Esophagus muscularis mucosa (tissue), 4 donors: ENCODE results near the gene PPP4R1. TPM values are rescaled to one million over a fixed set of nuclear protein-coding genes. Genes with fewer than 3 reads are reported as not detected.

Experiments
- DNase-seq: peaks from one replicate; pipeline ENCODE4 v3.0.0-alpha.2; 2017; ENCODE audit errors: extremely low spot score
- H3K27ac ChIP-seq, 4 donors: fragments of 200-600 bp; sonication (generic); replicated peaks in 1 of 4; 1 replicate in 3 of 4; 2 replicates in 1 of 4; pipeline ENCODE4 v1.5.1; 2016 to 2019; ENCODE audit warnings: mild to moderate bottlenecking in 1 of 4
- H3K27me3 ChIP-seq, 4 donors: fragments of 200-600 bp; sonication (generic); one replicate each; pipeline versions ENCODE4 v1.5.1 to v1.6.0; 2016 to 2019
- H3K36me3 ChIP-seq, 4 donors: fragments of 200-600 bp; sonication (generic); one replicate each; pipeline ENCODE4 v1.5.1; 2016 to 2019
- H3K4me1 ChIP-seq, 4 donors: fragments of 200-600 bp; sonication (generic); one replicate each; pipeline ENCODE4 v1.5.1; 2016 to 2019
- H3K4me3 ChIP-seq, 4 donors: fragments of 200-600 bp; sonication (generic); 1 replicate in 2 of 4; 2 replicates in 2 of 4; pipeline ENCODE4 v1.5.1; 2016 to 2019; ENCODE audit warnings: mild to moderate bottlenecking in 4 of 4, moderate library complexity in 1 of 4
- H3K9me3 ChIP-seq, 4 donors: fragments of 200-600 bp; sonication (generic); 1 replicate in 3 of 4; 2 replicates in 1 of 4; pipeline ENCODE4 v1.5.1; 2016 to 2019
- CTCF ChIP-seq, 3 experiments: fragments of 200-600 bp in 2 of 3; fragments of 450-650 bp in 1 of 3; sonication (generic) in 2 of 3; IDR thresholded peaks; one replicate each; pipeline ENCODE4 v1.5.1; 2017 to 2019; ENCODE audit warnings: antibody characterized with exemption in 3 of 3, mild to moderate bottlenecking in 2 of 3, moderate library complexity in 1 of 3
- EP300 ChIP-seq: sonication (generic); formaldehyde crosslinking; IDR thresholded peaks from one replicate; pipeline ENCODE4 v1.6.1; 2017; ENCODE audit warnings: antibody characterized with exemption
- POLR2A ChIP-seq: fragments of 450-650 bp; IDR thresholded peaks from one replicate; pipeline ENCODE4 v1.6.1; 2017; ENCODE audit warnings: antibody characterized with exemption, moderate library complexity, mild to moderate bottlenecking, low read depth
- POLR2AphosphoS5 ChIP-seq, 2 donors: sonication (generic); formaldehyde crosslinking; IDR thresholded peaks; one replicate each; pipeline ENCODE4 v1.6.1; 2017; ENCODE audit warnings: antibody characterized with exemption in 2 of 2
- WGBS: methylation state at CpG from one replicate; pipeline ENCODE4 v1.1.5; 2018; 5-methylcytosine and 5-hydroxymethylcytosine counted together
- intact Hi-C: fragments of 100-400 bp; cut with DNase I; formaldehyde crosslinking; loops from one replicate; pipeline ENCODE4 v1.15.1; 2023
- total RNA-seq, 4 donors: library from RNA; depleted of rRNA; stranded (reverse); fragments of >200 nt; gene quantifications; one replicate each; pipeline versions ENCODE4 v1.1.0 to v1.2.1, GENCODE V29; 2016

Gene PPP4R1
- total RNA-seq, 4 donors from 2014 or later: 74.6 to 129 (median 97.1) TPM

- H3K27ac ChIP-seq: no peak overlapping the region
- 97% methylated on average over 7 of the region's 7 CpGs for WGBS
- peaks cover 0 to 22% (median 16%) of the 10 kb centered on the region in 4 donors for H3K4me1 ChIP-seq
- no peak overlapping the region for H3K4me3 ChIP-seq
- H3K36me3 ChIP-seq: peaks cover 27 to 83% (median 74%) of the 10 kb centered on the region in 4 donors
- H3K27me3 ChIP-seq: no peaks in the 10 kb centered on the region
- H3K9me3 ChIP-seq: no peaks in the 10 kb centered on the region
- peak; percentile 31 for DNase-seq
- TF ChIP-seq POLR2A (no peak), EP300 (no peak), POLR2AphosphoS5 (IDR thresholded peaks at IDR 0.05) (no peak), CTCF (IDR thresholded peaks at IDR 0.05) (no peak)
- intact Hi-C loops: no loop called here
Measured at GRCh38 chr18:9531791-9532410, 82.5 kb downstream of the PPP4R1 start.

GRCh38 chr18:9530226-9531009, 83.9 kb downstream of the PPP4R1 start:
- H3K4me1 ChIP-seq: peaks cover 0 to 10% (median 7%) of the 10 kb centered on the region in 4 donors
- DNase-seq: no peak
- TF ChIP-seq CTCF (IDR thresholded peaks at IDR 0.05) (no peak), POLR2A (no peak), POLR2AphosphoS5 (IDR thresholded peaks at IDR 0.05) (no peak), EP300 (no peak)
- no peak overlapping the region for H3K4me3 ChIP-seq
- WGBS: 97% methylated on average over 6 of the region's 6 CpGs
- intact Hi-C loops: no loop called here
- H3K36me3 ChIP-seq: peaks cover 24 to 77% (median 62%) of the 10 kb centered on the region in 4 donors
- H3K27ac ChIP-seq: no peak overlapping the region
- no peaks in the 10 kb centered on the region for H3K9me3 ChIP-seq
- no peaks in the 10 kb centered on the region for H3K27me3 ChIP-seq

- intact Hi-C loops: no loop called here
- DNase-seq: no peak
- Histone ChIP-seq H3K27me3 (no peaks in the 10 kb centered on the region), H3K9me3 (no peaks in the 10 kb centered on the region), H3K27ac (no peak overlapping the region), H3K4me3 (no peak overlapping the region), H3K36me3 (peaks cover 15 to 74% (median 42%) of the 10 kb centered on the region in 4 donors), H3K4me1 (peaks cover 0 to 11% (median 0%) of the 10 kb centered on the region in 4 donors)
- TF ChIP-seq CTCF (IDR thresholded peaks at IDR 0.05): no peak
- TF ChIP-seq POLR2A: no peak
- TF ChIP-seq POLR2AphosphoS5 (IDR thresholded peaks at IDR 0.05): no peak
- no peak for TF ChIP-seq EP300
Measured at GRCh38 chr18:9526458-9526857, 87.9 kb downstream of the PPP4R1 start.

GRCh38 chr18:9522952-9523351, 91.4 kb downstream of the PPP4R1 start:
- Histone ChIP-seq H3K4me1 (peaks cover 0 to 30% (median 12%) of the 10 kb centered on the region in 4 donors), H3K27me3 (no peaks in the 10 kb centered on the region), H3K9me3 (no peaks in the 10 kb centered on the region), H3K27ac (no peak overlapping the region), H3K36me3 (peaks cover 5 to 51% (median 18%) of the 10 kb centered on the region in 4 donors), H3K4me3 (no peak overlapping the region)
- 73% methylated on average over 6 of the region's 6 CpGs for WGBS
- intact Hi-C loops: no loop called here
- DNase-seq: peak; percentile 5
- TF ChIP-seq POLR2A (no peak), EP300 (no peak), POLR2AphosphoS5 (IDR thresholded peaks at IDR 0.05) (no peak), CTCF (IDR thresholded peaks at IDR 0.05) (no peak)
